Eye (tissue), 1 donor: ENCODE data around the gene ABHD17A.
"Not testable (repeated sequence)": the region's sequence is repeated elsewhere in the genome, so short reads cannot be mapped to it uniquely, and the experiment has no call there.

Experiments
- DNase-seq: peaks from one replicate; pipeline ENCODE4 v3.0.0-alpha.2; 2015

Gene ABHD17A

DNA sequence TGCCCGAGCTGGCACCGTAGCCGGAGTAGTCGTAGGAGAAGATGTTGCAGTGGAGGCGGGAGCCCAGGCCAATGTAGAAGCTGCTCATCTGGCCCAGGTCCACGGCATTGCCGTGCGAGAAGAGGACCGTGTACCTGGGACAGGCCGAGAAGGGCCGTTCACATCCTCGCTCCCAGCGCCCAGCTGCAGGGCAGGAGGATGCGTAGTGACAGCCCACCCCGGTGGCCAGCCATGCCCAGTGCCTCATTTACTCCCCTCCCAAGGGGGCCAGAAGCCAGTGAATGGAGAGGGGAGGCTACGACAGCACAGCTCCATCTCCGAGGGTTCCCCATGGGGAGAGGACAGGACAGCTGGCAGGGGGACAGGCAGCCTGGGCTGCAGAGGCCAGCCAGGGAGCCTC, 5.3 kb downstream of the ABHD17A start:
- not testable (repeated sequence) for DNase-seq

DNA sequence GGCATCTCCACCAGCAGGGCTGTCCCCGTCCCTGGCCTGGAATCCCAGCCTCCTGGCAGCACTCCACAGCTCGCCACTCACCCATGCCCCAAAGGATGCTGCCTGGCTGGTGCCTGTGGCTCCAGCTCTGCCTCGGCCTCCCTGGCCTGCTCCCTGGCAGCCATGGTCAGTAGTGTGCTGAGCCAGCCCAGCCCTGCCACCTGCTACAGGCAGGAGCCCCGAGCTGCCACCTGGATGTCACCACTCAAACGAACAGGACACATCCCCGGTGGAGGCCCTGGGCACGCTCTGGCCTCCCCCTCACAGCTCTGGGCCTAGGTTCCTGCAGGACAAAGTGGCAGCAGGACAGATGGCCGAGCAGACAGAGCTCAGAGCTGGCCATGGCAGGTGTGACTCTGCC, 6.7 kb downstream of the ABHD17A start:
- DNase-seq = not testable (repeated sequence)

DNA sequence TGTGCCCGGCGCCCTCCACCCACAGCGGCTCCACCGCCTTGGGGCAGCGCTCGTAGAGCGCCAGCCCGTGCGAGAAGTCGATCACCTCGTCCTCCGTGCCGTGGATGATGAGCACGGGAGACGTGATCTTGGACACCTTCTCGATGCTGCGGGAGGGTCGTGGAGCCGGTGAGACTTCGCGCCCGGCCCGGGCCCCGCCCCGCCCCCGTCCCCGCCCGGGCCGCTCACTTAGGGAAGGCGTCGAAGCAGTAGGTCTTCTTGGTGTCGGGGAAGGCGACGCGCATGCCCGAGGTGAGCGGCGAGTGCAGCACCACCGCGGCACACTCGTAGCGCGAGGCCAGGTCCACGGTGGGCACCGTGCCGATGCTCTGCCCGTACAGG, 8.0 kb downstream of the ABHD17A start:
- DNase-seq = peak; percentile 29

DNA sequence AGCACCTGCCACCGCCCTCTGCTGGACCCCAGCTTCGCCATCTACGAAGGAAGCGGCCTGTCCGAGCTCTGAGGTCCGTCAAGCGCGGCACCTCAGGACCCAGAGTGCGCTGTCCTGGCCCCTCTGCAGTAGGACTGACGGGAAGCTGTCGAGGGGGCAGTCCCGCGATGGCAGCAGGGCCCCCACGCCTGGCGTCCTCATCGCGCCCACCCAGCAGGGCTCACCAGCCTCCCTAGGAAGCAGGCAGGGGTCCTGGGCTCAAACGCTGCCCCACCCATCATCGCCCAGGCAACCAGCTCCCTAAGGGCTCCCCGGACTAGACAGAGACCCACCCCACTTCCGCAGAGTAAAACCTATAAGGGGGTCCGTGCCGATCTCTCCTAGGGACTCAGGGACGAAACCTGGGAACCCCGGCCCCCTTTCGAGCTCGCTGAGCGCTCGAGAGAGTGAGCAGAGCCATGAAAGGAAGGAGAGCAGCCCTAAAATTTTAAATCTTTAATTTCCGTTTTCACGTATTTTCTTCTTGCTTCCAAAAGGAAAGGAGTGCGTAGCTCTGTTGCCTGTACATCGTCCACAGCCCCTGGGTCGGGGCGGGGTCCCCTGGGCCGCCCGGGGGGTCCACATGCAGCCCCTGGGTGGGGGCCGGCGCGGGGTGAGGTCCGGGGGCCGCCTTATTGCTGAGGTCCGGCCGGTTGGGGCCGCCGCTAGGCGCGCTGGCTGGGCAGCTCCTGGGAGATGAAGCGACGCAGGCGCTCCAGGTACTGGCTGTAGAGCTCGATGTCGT, 8.6 kb downstream of the ABHD17A start:
- DNase-seq = peak; percentile 58

DNA sequence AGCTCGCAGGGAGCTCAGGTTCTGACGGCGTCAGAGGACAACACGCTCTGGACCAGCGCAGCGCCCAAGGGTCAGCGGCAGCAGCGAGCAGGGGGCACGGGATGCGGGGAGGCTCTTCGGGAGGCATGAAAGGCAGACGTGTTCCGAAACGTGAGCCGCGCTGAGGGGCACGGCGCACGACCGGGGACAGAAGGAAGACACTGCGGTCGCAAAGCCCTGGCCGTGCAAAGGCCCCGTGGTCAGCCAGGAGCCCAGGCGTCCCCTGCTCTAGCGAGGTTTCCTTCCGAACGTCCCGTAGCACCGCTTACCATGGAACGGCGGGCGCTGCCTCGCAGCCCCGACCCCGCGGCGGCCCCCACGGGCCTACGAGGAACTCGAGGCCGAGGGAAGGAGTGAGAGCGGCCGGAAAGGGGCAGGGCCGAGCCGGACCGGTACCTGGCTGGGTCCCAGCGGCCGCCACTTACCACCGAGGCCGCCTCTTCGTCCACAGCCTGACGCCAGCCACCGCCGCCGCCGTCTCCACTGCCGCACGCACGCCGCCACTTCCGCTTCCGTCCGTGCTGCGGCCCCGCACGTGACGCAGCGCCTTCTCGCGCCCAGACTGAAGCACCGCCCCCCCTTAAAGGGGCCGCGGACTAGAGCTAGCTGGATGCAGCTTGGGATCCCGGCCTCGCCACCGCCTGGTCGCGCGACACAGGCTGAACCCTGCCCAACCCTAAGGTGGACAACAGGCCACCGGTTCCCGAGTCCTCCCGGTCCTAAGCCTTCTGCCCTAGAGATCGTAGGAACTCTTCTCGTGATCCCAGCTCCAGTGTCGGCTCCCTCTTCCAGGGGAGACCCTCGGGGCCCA, 9.4 kb downstream of the ABHD17A start:
- peak; percentile 96 for DNase-seq

DNA sequence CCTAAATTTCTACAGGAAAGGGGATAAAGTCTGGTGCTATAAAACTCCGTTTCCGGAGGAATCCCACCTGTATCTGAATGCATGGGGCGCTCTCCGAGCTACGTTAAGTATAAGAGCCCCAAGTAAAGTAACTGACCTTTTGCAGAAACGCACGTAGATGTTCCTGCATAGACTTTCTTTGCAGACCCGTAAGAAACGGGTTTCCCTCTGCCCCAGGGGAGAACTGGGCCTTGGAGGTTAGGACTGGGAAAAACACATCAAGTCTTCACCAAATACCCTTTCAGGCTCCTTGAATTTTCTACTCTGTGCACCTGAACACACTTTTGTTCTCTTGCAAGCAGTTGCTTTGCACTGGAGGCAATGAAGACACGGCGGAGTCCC, 10.0 kb downstream of the ABHD17A start:
- not testable (repeated sequence) for DNase-seq

DNA sequence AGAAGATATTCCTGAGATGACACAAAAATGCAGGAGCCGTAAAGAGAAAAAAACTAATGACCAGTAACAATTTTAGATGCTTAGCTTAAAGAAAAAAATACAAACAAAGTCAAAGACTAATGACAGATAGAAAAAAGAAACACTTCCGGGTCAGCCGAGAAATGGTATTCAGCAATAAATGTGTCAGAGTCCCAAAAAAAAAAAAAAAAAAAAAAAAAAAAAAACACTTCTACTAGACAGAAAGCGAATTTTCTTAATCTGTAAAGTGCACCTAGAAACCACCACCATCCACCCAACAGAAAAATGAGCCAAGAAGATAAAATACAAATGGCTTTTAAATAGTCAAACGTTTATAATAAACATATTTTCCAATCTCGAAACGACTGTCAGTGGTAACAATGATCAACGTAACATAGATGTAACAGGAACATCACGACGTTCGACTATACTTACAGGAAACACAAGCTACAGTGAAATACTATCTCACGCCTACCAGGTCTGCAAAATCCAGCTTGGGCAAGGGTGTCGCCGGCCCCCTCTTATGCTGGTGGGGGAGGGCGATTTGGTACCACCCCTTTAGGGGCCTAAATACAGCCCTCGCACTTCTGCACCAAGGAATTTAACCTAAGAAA, 10.6 kb downstream of the ABHD17A start:
- DNase-seq = peak; percentile 8

DNA sequence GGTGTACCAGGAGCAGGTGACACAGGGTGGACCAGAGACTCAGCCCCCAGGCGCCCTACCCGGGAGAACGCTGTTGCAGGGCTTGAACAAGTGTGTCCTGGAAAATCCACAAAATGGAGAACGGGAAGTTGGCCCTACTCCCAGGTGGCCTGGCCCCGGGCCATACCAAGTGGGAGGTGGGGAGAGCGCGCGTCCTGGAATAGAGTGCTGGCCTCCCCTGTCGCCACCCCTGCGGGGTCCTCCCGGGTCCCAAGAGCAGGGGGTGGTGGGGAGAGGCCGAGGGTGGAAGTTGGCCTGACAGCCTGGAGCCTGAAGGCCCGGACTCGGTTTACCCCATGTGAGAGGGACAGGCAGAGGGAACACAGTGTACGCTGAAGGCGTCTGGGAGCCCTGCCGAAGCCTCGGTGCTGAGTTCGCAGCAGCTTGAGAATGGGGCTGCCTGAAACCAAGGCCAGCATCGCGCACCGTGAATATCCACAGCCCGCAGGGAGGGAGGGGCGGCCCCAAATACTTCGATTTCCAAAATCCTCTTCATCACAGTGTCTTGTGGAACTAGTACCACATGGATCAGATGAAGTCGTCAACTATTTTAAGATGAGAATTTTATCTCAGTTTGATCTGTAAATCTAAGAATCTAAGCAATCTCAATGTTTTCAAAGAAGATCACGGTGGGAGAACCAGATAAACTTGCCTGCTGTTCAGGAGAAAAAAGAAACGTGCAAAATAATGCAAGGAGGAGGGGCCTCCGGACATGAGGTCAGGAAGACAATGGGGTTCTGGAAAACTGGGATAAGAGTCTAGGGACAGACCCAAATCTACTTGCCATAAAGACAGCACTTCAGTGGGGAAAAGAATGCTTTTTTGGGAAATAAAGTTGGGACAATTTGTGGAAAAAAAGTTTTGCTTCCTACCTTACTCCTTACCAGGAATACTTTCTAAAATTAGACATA, 11.5 kb downstream of the ABHD17A start:
- peak; percentile 1 for DNase-seq

DNA sequence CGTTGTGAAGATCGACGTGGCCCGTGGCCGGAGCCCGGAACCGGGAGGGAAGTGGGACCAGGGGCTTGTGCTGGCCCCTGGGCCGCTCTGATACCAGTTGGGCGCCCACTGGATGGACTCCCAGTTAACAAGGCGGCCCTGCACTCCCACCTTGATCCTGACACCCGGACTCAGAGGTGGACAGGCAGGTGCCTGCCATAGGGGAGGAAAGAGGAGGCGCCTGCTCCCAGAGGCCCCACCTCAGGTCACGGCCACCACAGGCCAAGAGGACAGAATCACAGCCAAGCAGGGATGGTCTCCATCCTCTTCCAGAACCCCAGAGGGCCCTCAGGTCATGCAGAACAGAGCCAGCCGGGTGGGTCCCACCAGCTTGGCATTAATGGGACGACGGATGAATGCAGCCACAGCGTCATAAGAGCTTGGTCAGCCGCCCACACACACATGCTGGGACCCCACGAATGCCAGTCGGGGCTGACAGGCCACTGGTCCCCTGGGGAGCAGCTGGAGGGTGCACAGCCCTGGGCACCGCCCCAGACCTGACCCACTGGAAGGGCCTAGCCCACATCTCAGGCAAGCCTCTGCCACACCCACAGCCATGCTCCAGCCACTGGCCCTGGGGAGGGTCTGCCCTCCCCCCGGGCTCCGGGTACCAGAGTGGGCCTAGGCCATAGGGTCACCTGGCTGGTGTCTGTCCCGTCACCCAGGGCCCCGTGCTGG, 12.3 kb downstream of the ABHD17A start:
- no peak for DNase-seq

DNA sequence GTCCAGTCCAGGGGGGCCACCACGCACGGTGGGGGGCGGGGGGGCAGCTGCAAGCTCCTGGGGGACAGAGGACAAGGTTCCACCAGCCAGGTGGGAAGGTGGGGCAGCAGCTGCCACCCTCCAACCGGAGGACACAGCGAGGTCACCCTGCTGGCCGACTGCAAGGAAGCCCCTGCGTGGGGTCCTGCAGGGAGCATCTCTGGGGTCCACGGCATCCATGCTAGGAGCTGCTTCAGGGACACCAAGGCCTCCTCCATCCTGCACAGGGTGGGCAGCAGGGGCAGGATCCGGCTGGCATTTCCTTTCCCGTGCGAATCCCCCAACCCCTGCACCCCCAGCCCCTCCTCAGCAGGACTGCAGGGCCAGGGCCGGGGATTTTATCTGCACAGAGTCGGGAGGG, 13.7 kb downstream of the ABHD17A start:
- no peak for DNase-seq

DNA sequence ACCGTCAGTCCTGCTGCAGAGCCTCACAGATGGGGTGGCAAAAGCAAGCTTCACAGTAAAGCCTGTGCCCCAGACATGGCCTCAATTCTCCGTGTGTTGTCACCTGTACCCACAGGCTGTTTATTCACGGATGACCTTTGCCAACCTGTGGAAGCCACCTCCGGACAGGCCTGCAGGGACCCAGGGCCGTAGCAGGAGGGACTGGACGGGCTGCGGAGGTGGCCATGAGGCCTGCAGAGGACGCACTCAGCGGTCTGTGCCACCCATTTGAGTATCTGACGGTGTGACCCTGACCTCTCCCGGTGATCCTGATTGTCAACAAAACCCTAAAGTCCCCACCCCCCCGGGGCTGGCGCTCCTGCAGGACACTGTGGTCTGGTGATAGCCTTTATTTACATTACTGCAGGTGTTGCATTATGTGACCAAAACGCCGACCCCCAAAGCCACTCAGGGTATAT, 14.1 kb downstream of the ABHD17A start:
- no peak for DNase-seq

DNA sequence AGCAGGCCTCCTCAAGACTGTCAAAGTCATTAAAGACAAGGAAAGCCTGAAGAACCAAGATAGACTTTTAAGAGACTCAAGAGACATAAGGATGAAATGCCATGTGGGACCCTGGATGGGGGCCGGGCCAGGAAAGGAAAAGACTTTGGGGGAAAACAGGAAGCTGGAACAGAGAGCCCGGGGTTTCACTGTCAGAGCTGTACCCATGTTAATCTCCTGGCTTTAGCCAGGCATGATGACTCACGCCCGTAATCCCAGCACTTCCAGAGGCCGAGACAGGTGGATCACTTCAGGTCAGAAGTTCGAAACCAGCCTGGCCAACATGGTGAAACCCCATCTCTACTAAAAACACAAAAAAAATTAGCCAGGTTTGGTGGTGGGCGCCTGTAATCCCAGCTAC, 16.3 kb downstream of the ABHD17A start:
- no peak for DNase-seq

DNA sequence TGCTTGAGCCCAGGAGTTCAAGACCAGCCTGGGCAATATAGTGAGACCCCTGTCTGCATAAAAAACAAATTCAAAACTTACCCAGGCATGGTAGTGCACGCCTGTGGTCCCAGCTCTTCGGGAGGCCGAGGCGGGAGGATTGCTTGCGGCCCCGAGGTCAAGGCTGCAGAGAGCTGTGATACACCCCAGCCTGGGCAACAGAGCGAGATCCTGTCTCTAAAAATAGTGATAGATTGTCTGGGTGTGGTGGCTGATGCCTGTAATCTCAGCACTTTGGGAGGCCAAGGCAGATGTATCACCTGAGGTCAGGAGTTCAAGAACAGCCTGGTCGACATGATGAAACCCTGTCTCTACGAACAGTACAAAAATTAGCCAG, 18.0 kb downstream of the ABHD17A start:
- DNase-seq = no peak

DNA sequence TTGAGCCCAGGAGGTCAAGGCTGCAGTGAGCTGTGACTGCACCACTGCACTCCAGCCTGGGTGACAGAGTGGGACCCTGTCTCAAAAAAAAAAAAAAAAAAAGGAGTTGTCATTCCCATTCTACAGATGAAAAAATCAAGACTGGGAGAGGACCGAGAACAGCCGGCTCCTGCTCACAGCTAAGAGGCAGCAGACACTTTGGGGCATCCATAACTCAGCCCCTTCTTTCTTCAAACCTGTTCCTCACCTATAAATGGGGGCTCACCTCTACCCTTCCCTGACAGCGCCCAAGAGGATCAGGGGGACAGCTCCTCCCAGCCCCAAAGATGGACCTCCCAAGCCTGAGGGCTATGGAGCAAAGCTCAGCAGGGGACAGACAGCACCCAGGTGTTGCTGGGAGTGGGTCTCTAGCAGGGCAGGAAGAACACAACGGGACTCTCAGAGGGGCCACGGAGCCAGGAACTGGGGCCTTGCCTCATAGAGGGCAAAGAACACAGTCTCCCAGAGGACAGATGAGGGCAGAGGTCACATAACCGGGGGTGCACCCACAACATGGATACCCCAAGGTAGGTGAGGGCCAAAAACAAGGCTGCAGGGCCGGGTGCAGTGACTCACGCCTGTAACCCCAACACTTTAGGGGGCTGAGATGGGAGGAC, 18.5 kb downstream of the ABHD17A start:
- peak; percentile 6 for DNase-seq

DNA sequence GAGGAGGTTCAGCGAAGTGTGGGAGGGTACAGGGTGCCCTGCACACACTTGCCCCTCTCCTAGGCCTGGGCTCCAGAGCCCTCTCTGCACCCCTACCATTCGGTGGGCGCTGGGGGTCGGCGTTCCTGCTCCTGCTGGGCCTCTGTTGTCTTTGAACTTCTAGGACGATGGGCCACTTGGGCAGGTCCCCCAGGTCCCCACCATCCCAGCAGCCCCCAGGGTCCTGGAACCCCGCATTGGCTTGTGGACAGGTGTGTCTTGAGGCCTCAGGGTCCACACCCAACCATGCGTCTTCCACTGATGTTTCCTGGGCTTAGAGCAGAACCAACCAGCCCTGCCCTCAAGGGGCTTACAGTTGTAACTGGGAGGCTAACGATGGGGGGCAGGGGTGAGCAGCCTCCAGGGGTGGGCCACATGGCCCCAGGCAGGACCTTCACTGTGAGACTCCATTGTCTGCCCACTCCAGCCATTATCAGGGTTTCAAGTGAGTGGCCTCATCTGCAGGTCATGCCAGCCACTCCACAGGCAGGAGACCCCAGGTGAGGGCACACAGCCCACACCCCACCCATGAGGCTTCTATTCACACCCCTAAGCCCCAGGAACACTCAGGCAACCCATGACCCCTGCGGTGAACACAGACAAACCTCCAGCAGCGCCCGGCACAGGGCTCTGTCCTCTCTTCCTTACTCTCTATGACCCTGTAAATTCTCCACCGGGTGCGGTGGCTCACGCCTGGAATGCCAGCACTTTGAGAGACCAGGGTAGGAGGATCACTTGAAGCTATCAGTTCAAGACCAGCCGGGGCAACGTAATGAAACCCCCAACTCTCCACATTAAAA, 19.9 kb downstream of the ABHD17A start:
- no peak for DNase-seq

DNA sequence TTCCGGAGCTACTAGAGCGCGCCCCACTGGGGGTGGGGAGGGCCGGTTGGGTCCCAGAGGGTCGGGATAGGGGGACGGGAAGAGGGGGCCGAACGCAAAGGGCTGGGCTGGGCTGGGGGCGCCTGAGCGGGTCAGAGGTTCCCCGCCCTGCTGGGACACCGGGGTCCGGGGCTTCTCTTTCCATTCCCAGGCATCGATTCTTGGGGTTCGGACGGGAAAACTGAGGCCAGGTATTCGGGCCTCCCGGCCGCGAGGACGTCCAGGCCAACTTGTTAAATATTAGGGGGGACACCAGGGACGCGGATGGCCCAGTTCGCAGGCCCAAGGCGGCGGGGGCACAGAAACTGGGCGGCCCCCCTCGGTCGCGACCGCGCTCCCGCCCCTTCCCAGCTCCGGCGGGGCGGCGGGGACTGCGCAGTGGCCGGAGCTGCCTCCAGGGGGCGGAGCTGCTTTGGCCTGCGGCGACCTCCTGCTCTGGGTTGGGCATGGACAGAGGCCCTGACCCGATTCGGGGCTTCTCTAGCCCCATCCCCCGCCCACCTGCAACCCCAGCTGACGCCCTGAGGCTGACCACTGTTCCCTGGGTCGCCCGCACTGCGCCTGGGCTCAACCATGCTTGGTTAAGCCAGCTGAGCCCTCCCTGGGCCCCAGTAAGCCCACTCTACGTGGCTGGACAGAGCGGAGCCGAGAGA, 20.7 kb downstream of the ABHD17A start:
- peak; percentile 76 for DNase-seq

DNA sequence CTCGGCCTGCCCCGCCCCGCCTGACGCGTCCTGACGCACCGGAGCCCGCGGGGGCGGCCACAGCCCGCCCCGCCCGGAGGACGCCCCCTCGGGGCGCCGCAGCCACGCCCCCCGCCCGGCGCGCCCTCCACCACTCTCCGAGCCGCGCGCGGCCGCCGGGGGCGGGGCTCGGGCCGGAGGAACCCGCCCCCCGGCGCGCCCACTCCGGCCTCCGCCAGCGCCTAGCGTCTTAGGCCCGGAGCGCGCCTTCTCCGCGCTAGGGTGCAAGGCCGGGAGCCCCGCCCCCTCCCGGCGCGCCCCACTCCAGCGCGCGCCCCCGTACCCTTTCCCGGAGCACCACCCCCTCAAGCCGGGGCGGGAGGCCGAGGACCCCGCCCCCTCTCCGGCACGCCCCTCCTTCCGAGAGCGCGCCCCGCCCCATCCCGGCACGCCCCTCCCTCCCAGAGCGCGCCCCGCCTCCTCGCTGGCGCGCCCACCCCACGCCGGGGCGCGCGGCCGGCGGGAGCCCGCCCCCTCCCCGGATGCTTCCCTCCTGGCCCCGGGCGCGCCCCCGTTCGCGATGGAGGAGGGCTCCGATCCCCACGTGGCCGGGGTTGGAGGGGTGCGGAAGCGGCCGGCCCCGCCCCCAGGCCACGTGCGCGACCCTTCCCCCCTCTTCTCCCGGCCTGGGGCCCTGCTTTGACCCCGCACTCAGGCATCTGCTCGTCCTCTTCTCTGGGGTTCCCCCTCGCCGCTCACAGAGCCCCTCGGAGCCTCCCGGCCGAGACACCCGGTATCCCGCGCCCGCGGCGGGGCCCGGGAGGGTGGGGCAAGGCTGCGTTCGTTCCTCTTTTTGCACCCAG, 21.4 kb downstream of the ABHD17A start:
- DNase-seq = peak; percentile 95

DNA sequence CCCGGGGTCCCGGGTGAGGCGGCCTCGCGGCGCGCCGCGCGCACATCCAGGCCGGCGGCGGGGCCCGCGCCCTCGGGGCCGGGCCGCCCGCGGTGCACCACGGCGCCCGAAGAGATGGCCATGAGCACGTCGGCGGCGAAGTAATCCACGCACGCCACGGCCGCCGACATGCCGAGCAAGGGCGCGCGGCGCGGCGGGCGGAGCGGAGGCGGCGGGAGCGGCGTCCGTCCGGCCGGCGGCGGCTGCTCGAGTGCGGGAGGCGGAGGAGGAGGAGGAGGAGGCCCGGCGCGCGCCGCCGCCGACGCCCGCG, 22.0 kb downstream of the ABHD17A start, which contains the start of gene KLF16:
TSS of gene KLF16 (minus strand) at position 252 of the 310 bp plus-strand sequence. CDS start at position 170, 82 bp downstream.
- no peak for DNase-seq
